GM19035 (cell line): ENCODE measurements around the gene CEMIP.

ENCODE experiments used
- ATAC-seq: cut with Tn5 transposase; IDR thresholded peaks from one replicate; pipeline ENCODE4 v1.9.1; 2021; ENCODE audit not compliant: unreplicated experiment

CEMIP gene

DNA sequence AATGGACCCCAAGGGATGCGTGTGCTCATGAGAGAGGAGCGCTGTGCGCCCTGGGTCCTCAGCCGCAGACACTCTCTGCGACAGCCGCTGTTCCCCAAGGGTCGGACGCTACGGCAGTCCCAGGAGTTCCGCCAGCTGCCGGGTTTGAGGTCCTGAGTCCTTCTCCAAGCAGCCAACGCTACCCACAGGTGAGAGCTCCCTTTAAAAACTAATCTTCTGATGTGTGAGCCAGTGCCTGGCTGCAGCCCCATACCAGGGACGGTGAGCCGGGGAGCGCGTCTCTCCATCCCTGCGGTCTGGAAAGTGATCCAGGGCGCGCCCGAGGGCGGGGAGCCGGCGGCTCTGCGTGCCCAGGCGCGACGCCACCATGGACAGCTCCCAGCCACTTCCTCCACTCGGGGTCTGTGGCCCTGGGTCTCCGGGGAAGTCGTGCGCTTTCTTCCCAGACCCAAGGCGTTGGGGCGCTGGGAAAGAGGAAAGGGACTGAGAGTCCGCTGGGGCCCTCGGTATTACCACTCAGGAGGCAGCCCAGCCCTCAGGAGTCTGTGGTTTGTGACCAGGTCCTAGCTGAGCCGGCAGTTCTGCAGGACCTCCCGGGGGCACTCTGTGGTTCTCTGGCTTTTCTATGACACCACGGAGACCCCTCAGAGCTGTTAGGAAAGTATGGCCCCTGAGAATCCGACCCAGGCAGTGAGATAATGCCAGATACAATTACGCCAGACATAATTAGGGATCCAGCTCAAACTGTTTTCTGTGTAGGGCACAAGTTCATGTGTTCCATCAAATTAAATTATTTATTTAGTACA lies 1.4 kb downstream of the CEMIP start:
- no peak for ATAC-seq

DNA sequence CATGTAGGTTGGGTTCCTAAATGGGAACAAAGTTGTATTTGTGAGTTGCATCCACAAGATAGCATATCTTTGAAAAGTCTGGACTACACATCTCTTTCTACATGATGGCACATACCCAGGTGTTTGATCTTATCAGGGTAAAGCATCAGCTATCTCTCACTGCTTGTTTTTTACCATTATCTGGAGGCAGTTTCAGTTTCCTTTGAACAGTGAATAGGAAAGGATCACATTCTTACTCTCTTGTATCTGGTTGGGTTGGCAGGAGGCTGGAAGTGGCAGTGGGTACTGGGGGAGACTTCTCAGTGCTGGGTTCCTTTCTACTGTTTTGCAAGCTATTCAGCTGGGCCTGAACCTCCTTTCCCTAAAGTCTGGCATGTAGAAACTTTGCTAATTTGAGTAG lies 4.1 kb downstream of the CEMIP start:
- ATAC-seq, result no peak

- ATAC-seq, result no peak
Observed at GRCh38 chr15:80785335-80785734, 6.2 kb downstream of the CEMIP start.

DNA sequence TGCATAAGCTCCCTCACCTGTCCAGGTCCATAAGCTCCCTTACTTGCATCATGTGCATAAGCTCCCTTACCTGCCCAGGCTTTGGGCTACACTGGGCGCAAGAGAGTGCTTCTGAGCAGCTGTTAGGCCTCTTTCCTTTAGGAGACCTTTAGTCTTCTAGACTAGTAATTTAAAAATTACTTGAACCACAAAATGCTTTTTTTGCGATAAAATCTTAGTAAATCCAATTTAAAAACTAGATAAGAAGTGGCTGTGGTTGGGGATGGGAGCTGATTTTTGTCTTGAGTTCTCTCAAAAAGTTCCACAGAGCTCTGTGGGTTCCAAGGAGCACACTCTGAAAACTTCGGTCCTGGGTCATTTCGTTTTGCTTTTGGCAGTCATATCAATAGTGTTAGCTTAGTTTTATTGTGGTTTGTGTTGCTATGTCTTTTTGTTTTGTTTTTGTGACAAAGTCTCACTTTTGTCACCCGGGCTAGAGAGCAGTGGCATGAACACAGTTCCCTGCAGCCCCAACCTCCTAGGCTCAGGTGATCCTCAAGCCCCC lies 6.7 kb downstream of the CEMIP start:
- ATAC-seq, result no peak

- no peak for ATAC-seq
Observed at GRCh38 chr15:80787316-80787715, 8.1 kb downstream of the CEMIP start.

GRCh38 chr15:80788536-80788935 lies 9.4 kb downstream of the CEMIP start:
- no peak for ATAC-seq

- no peak for ATAC-seq
Observed at GRCh38 chr15:80789296-80789695, 10.1 kb downstream of the CEMIP start.

GRCh38 chr15:80789796-80790195 lies 10.6 kb downstream of the CEMIP start:
- ATAC-seq, result no peak

DNA sequence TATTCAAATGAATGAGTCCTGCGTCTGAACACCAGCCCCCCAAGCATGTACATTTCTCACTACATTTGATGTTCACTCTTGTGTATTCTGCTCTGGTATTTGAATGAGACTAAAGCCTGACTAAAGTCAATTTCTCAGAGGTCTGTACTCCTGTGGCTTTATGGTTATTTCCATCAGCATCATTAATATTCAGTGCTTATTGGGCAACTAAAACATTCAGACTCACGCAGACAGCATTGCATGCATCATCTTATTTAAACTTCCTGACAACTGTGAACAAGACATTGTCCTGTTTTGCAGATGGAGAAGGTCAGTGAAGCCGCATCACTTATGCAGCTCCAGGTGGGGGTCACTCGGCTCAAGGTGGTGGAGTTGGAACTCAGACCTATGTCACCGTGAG lies 11.1 kb downstream of the CEMIP start:
- no peak for ATAC-seq

- no peak for ATAC-seq
Observed at GRCh38 chr15:80791004-80791403, 11.8 kb downstream of the CEMIP start.

DNA sequence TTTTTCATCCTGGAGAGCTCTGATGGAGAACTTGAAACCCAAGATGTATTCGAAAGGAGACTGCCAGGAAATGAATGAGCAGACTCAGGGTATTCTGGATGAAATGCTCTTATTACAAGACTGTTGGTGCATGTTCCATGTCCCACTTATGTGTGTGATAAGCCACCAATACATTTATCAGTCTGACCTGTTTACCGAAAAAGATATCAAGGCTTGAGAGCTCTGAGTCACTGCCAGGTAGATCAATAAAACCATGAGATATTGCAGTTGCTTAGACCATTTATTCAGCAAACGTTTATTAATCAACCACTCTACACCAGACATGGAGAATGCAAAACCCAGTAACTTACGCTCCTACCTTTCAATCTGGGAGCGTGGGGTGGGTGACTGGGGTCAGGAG lies 17.2 kb downstream of the CEMIP start:
- no peak for ATAC-seq

- no peak for ATAC-seq
Observed at GRCh38 chr15:80798911-80799310, 19.7 kb downstream of the CEMIP start.

DNA sequence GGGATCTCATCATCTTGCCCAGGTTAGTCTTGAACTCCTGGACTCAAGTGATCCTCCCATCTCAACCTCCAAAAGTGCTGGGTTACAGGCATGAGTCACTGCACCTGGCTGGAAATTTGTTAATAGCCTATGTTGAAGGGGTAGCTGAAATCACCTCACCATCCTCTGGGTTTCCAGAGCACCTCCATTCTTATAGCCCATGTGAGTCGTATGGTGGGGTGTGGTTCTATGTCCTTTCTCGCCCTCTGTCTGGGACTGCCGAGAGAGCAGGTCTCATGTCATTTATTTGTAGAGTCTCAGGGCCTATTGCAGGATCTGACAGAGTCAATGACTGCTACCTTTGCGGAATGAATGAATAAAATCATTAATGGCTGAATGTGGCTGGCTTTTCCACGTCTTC lies 20.9 kb downstream of the CEMIP start:
- no peak for ATAC-seq

GRCh38 chr15:80801891-80802680 lies 22.9 kb downstream of the CEMIP start:
- no peak for ATAC-seq

DNA sequence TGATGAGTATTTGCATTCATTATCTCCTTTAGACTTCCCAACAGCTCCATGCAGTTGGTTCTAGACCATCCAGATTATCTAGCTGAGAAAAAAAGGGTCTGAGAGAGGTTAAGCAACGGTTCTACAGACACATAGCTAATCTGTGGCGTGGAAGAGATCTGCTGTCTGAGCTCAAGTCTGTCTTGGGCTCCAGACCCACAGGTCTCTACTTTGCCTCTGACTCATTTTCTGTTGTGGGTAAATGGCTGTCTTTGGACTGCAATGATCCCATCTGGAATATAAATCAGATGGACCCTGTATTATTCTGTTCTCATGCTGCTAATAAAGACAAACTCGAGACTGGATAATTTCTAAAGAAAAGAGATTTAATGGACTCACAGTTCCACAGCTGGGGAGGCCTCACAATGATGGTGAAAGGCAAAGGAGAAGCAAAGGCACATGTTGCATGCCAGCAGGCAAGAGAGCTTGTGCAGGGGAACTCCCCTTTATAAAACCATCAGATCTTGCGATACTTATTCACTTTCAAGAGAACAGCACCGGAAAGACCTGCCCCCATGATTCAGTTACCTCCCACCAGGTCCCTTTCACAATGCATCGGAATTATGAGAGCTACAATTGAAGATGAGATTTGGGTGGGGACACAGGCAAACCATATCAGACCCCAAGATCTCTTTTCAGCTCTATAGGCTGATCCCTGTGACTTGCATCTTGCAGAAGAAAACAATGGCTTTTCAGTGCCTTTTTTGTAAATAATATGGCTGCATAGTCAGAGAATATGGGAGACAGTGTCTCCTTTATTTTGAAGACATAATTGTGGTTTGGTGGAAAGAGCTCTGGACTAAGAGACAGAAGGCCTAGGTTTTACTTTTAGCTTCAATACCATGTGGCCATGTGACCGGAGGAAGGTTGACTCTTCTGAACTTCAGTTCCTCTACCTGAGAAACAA lies 24.7 kb downstream of the CEMIP start:
- no peak for ATAC-seq

GRCh38 chr15:80804970-80805495 lies 25.9 kb downstream of the CEMIP start:
- ATAC-seq, result no peak

- no peak for ATAC-seq
Observed at GRCh38 chr15:80811781-80812315, 32.7 kb downstream of the CEMIP start.

GRCh38 chr15:80815106-80815505 lies 35.9 kb downstream of the CEMIP start:
- no peak for ATAC-seq

DNA sequence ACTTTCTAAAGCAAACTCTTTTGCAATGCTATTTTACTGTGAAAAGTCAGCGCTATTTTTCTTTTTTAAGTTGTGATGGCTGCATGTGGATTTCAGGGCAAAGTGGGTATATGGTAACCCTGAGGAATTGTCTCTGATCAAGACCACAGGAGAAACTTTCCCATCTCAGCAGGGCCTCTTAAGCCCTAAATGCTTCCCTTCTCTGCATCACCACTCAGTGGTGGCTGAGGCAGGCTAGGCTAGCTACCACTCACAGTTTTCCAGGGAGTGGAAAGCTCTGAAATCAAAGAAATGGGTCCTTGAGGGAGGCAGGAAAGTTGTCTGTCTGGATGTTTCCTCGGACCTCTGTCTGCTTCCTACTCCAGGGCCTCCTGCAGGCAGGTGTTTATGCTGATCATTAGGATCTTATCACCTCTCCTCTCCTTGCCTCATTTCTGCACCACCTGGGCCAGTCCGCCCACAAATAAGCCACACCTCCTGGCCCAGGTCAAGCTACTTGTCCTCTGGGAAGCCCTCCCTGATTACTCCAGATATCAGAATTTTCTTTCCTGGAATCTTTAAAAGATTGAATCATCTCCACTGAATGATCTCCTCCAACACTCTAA lies 37.0 kb downstream of the CEMIP start:
- ATAC-seq, result no peak

- ATAC-seq, result no peak
Observed at GRCh38 chr15:80816936-80817335, 37.8 kb downstream of the CEMIP start.
